ENCODE measurements around the gene KCNIP1. TPM values are rescaled to one million over a fixed set of nuclear protein-coding genes. Genes with fewer than 3 reads are reported as not detected.

Gene KCNIP1
- total RNA-seq, 4 donors from 2014 or later: not detected

DNA sequence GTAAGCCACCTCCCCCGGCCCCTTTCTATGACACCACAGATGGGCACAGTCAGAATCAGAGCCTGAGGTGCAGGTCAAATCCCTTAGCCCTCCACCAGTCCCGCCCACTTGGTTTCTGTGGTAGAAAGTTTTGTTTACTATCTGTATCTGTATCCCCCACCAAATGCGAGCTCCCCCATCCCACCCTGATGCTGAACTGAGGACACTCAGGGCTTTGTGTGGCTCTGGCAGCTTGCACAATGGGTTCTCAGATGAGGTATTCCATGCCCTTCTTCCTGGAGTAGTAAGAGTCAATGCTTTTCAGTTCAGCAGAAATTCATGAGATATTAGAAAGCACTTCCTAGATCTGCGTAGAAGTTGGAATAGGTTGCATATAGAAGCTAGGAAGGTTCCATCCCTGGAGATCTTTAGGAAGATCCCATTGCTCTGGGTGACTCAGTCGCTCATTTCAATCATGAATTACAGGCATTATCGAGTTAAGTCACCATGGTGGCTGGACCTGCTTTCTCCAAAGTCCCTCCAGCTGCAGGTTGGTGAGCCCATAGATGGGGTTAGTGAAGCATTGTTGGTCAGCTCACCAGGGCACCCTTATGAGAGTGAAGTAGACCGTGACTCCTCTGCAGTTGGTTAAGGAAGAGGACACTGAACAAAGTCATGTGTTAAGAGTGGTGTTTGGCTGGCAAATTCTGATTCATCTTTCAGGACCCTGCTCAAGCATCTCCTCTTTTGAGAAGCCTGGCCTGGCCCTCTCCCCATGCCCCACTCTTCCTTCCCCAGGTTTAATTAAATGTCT is 10.6 kb upstream of the KCNIP1 start:
- Histone ChIP-seq H3K27ac (no peak overlapping the region), H3K4me3 (no peak overlapping the region), H3K36me3 (no peaks in the 10 kb centered on the region), H3K27me3 (peaks cover 0 to 22% (median 0%) of the 10 kb centered on the region in 4 donors), H3K4me1 (peaks cover 0 to 6% (median 0%) of the 10 kb centered on the region in 3 donors), H3K9me3 (no peaks in the 10 kb centered on the region)
- 80 to 94% methylated on average over 6 of the region's 7 CpGs for WGBS, 2 donors
- no peak for DNase-seq
- no peak for TF ChIP-seq POLR2A (IDR thresholded peaks at IDR 0.05)
- TF ChIP-seq, protein P1, sequence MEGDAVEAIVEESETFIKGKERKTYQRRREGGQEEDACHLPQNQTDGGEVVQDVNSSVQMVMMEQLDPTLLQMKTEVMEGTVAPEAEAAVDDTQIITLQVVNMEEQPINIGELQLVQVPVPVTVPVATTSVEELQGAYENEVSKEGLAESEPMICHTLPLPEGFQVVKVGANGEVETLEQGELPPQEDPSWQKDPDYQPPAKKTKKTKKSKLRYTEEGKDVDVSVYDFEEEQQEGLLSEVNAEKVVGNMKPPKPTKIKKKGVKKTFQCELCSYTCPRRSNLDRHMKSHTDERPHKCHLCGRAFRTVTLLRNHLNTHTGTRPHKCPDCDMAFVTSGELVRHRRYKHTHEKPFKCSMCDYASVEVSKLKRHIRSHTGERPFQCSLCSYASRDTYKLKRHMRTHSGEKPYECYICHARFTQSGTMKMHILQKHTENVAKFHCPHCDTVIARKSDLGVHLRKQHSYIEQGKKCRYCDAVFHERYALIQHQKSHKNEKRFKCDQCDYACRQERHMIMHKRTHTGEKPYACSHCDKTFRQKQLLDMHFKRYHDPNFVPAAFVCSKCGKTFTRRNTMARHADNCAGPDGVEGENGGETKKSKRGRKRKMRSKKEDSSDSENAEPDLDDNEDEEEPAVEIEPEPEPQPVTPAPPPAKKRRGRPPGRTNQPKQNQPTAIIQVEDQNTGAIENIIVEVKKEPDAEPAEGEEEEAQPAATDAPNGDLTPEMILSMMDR (IDR thresholded peaks at IDR 0.05): no peak
- intact Hi-C loops (cut with DNase I): no loop called here

DNA sequence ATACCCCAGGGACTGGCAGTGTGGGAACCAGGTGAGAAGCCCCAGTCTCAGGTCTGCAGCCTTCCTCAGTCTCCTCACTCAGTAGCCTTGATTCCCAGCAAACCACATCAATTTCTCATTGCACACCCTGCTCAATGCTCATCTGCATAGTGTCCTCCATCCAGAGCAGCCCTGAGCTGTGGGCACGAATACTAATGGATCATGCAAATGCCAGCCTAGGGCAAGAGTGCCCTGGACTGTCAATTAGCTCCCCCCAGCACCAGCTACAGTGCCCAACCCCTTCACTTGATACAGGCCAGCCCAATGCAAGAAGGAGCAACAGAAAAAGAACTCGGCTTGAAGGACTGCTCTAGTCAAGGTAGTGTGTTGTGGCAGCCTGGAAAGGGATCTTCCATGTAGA is 9.8 kb upstream of the KCNIP1 start:
- 83 to 100% methylated on average over 1 of the region's 2 CpGs for WGBS, 2 donors
- intact Hi-C loops (cut with DNase I): no loop called here
- Histone ChIP-seq H3K9me3 (no peaks in the 10 kb centered on the region), H3K36me3 (no peaks in the 10 kb centered on the region), H3K27me3 (peaks cover 0 to 24% (median 0%) of the 10 kb centered on the region in 4 donors), H3K4me1 (peaks cover 0 to 6% (median 0%) of the 10 kb centered on the region in 3 donors), H3K27ac (no peak overlapping the region), H3K4me3 (no peak overlapping the region)
- TF ChIP-seq, protein P1 (IDR thresholded peaks at IDR 0.05): no peak
- no peak for TF ChIP-seq POLR2A (IDR thresholded peaks at IDR 0.05)
- DNase-seq: no peak

DNA sequence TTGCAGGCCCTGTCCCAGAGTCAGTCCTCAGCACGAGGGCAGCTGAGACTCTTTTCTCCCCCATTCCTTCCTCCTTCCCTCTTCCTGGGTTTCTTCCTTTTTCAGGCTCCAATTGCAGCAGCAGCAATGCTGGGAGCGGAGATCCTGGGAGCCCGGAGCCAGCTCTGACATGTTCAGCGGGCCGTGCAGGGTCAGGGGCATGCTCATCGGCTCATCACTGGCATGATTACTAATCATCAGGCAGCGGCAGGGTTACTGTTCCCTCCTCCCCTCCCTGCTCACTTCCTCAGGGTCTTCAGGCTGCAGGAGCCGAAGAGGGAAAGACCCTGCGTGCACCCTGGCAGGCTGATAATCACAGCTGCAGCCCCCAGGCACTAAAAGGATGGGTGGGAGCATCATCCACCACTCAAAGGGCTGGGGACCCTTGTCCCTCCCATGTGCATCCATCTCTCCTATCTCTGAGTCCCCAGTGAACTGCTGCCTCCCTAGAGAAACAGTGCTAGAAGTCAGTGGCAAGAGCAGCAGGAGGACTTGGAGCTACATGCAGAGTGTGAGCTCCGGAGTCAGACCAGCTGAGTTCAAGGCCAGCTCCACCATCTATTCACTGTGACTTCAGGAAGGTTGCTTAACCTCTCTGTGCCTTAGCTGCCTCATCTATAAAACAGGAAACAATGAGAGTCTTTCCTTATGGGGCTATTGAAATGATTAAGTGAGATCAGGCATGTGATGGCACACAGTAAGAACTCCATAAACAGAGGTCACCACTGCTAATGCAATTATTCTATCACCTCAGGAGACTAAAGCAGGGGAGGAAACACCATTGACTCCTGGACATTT is 7.8 kb upstream of the KCNIP1 start:
- intact Hi-C loops (cut with DNase I): no loop called here
- no peak overlapping the region for H3K4me3 ChIP-seq
- peaks cover 0 to 5% (median 0%) of the 10 kb centered on the region in 3 donors for H3K9me3 ChIP-seq
- no peaks in the 10 kb centered on the region for H3K36me3 ChIP-seq
- TF ChIP-seq, protein P1 (IDR thresholded peaks at IDR 0.05): no peak
- TF ChIP-seq POLR2A (IDR thresholded peaks at IDR 0.05): no peak
- H3K27ac ChIP-seq: no peak overlapping the region
- H3K27me3 ChIP-seq: peaks cover 0 to 32% (median 0%) of the 10 kb centered on the region in 4 donors
- DNase-seq: no peak
- 51 to 55% methylated on average over 4 to 6 of the region's 10 CpGs for WGBS, 2 donors
- peaks cover 0 to 6% (median 0%) of the 10 kb centered on the region in 3 donors for H3K4me1 ChIP-seq

DNA sequence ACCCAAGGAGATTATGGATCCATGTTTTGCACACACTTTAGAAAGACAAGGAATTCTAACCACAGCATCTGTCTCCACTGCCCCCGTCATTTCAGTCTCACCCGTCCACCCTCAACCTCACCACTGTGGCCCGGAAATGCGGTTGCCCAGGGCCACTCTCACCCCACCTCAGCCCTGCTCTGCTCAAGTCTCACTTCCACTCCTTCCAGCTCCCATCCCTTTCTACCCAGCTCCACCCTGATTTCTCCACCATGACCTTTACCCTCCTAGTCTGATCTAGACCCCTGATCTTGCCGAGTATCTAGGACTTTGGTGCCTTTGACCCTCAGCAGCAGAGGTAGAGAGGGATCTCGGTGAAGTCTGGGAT is 7.2 kb upstream of the KCNIP1 start:
- Histone ChIP-seq H3K27me3 (peaks cover 0 to 38% (median 0%) of the 10 kb centered on the region in 4 donors), H3K36me3 (no peaks in the 10 kb centered on the region), H3K9me3 (peaks cover 0 to 5% (median 0%) of the 10 kb centered on the region in 3 donors), H3K4me3 (no peak overlapping the region), H3K4me1 (peaks cover 0 to 5% (median 0%) of the 10 kb centered on the region in 3 donors), H3K27ac (no peak overlapping the region)
- intact Hi-C loops (cut with DNase I): no loop called here
- TF ChIP-seq, protein P1 (IDR thresholded peaks at IDR 0.05): no peak
- no peak for TF ChIP-seq POLR2A (IDR thresholded peaks at IDR 0.05)
- 89% methylated on average over 6 of the region's 6 CpGs for WGBS, 2 donors
- DNase-seq: no peak

Data from esophagus squamous epithelium (tissue), 5 donors.